Neural progenitor cell (in vitro differentiated cells): ENCODE measurements around the gene UNC5A.

Source experiments
- CTCF ChIP-seq: fragments of 200-600 bp; sonication (generic); IDR thresholded peaks from 2 replicates; pipeline ENCODE4 v1.5.1; 2017; ENCODE audit warnings: antibody characterized with exemption, mild to moderate bottlenecking
- EZH2 ChIP-seq: fragments of 200-600 bp; sonication (generic); IDR thresholded peaks from 2 replicates; pipeline ENCODE4 v1.6.1; 2017; ENCODE audit warnings: antibody characterized with exemption, mild to moderate bottlenecking, moderate library complexity
- EZH2phosphoT487 ChIP-seq: fragments of 200-600 bp; sonication (generic); IDR thresholded peaks from 2 replicates; pipeline ENCODE4 v1.6.1; 2017; ENCODE audit warnings: antibody characterized with exemption

GRCh38 chr5:176927562-176927961 is 117.2 kb downstream of the UNC5A start:
- no peak for TF ChIP-seq CTCF
- TF ChIP-seq EZH2phosphoT487 = no peak
- no peak for TF ChIP-seq EZH2
